NCI-H748 (cell line): ENCODE results near the gene R3HDM4.
"Not testable (repeated sequence)": the region's sequence is repeated elsewhere in the genome, so short reads cannot be mapped to it uniquely, and the experiment has no call there.

Experiments used
- DNase-seq: peaks from one replicate; lab custom pipeline; 2025; ENCODE audit not compliant: unreplicated experiment; lab: John Stamatoyannopoulos, UW

R3HDM4 gene

DNA sequence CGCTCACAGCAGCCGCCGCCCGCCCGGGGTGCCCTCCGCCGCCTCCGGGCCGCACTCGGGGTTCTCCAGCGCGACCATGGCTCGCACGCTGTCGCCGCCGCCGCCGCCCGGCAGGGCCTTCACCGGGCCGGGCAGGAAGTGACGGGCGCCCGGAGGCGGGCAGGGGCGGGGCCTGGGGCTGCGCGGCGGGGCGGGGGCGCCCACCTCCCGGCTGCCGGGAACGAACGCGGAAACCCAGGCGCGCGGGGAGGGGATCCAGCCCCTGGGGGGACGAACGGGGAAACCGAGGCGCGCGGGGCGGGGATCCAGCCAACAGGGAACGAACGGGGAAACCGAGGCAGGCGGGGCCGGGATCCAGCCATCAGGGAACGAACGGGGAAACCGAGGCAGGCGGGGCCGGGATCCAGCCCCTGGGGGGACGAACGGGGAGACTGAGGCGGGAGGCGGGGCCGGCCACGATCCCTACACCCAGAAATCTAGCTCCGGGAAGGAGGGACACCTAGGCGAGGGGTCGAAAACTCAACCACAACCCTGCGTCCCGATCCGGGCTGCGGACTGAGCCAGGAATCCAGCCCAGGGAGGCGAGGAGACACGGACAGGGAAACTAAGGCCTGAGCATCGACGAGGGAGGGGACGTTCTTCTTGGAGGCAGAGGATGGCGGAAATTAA lies at the start of gene R3HDM4:
Gene R3HDM4, minus strand, starts transcription at position 140 of the 669 bp plus-strand sequence. Its CDS starts 62 bp downstream, at position 78.
- peak; percentile 57 for DNase-seq

DNA sequence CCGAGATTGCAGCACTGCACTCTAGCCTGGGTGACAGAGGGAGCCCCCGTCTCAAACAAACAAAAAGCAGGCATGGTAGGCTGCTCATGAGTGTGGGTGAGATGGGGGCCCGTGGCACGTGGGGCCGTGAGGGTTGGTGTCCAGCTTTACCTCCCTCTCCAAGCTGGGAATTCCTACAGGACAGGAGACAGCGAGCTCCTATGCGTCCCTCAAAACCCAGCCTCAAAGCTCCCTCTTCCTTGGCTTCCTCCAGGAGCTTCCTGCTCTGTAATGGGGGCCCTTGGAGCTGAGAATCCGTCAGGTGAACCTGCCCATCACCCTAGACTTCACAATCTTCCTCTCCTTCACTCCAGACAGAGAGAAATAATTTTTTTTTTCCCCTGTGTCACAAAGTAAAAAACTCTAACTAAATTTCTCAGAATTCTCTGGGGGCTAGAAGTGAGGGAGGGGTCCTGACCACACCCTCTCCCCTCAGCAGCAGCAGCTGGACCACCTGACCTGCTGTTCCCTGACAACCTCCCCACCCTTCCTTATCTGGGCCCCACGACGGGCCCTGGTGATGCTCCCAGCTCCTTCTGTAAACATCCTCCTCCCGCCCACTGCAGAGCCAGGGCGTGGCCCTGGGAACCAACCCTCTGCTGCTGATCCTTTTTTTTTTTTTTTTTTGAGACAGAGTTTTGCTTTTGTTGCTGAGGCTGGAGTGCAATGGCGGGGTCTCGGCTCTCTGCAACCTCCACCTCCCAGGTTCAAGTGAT lies 49.0 kb upstream of the R3HDM4 start:
- DNase-seq, result peak; percentile 24

DNA sequence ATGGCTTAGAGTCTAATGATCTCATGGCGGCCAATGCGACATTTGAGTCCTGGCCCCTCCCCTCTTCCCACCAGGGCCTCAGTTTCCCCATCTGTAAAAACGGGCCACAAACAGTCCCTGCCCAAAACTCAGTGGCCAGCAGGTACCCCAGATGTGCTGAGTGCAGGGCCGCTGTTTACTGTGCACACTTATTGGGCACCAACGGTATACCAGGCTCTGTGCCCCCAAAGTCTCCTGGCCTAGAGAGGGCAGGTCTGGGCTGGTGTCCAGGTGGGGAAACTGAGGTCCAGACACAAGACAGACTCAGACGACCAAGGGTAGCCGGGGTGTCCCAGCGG lies 47.6 kb upstream of the R3HDM4 start:
- no peak for DNase-seq

DNA sequence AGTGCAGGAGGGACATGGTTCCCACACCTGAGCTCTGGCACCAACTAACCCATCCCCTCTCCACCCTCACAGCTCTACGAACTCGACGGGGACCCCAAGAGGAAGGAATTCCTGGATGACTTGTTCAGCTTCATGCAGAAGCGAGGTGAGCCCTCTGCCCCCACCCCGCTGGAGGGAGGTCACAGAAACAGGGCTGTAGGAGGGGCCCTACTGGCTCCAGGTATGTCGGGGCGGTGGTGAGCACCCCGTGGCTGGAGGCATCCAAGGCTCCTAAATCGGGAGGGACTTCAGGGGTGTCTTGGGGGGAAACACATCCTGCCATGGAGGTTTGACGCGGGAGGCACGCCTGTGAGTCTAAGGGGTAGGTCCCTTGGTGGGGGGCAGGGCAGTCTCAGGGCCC lies 47.0 kb upstream of the R3HDM4 start:
- DNase-seq, result no peak

DNA sequence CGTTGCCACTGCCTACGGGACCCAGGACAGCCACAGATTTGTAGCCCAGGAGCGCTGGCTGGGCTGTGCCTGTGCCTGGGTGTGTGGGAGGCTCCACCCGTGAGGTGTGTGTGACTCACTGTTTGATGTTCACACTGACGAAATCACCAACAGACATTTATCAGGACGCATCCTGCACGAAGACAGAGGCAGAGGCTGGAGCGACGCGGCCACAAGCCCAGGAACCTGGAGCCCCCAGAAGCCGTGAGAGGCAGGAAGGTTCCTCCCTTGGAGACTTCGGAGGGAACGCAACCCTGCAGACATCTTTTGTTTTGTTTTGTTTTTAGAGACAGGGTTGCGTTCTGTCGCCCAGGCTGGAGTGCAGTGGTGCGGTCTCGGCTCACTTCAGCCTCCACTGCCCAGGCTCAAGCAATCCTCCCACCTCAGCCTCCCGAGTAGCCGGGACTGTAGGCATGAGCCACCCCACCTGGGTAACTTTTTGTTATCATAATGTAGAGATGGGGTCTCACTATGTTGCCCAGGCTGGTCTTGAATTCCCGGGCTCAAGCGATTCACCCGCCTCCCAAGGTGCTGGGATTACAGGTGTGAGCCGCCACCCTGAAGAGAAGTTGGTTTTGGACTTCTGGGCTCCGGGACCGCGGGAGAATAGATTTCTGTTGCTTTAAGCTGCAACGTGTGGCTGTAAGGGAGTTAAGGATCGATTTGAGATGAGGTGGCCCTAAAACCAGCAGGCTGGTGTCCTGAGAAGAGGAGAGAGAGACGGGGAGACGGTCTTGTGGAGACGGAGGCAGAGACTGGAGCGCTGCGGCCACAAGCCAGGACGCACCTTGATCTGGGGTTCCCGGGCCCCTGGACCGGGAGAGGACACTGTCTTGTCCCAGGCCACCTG lies 46.2 kb upstream of the R3HDM4 start:
- DNase-seq, result no peak

DNA sequence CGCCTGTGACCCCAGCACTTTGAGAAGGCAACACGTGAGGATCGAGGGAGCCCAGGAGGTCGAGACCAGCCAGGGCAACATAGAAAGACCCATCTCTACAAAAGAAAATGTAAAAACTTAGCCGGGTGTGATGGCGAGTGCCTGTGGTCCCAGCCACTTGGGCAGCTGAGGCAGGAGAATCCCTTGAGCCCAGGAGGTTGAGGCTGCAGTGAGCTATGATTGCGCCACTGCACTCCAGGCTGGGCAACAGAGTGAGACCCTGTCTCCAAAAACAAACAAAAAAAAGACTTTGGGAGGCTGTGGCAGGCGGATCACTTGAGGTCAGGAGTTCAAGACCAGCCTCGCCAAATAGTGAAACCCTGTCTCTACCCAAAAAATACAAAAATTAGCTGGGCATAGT lies 44.6 kb upstream of the R3HDM4 start:
- not testable (repeated sequence) for DNase-seq

DNA sequence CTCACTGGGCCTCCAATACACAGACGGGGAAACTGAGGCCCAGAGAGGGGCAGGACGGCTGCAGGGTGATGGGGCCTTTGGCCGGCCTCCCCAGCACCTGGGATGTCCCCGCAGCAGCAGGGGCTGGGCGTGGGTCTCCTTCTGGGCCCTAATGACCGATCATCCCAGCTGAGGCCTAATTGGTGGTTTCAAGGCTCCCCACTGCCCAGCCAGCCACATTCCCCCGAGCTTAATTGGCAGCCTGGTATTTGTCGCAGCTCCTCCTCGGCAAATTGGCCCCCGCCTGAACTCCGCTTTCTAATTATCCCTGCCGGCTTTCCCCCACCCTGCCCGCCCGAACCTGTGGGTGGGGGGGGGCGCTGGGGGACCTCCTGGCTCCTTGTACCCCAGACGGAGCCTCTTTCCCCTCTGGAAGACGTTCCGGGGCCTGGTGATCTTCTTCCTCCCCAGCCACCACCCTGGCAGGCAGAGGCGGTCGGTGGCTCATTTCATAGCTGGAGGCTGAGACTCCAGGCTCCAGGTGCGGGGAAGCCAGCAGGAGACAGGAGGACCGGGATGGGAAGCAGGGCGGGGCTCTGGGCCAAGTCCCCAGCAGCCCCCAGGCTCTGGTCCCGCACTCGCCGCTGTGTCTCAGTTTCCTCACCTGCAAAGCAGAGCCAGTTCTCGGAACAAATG lies 43.9 kb upstream of the R3HDM4 start:
- no peak for DNase-seq

DNA sequence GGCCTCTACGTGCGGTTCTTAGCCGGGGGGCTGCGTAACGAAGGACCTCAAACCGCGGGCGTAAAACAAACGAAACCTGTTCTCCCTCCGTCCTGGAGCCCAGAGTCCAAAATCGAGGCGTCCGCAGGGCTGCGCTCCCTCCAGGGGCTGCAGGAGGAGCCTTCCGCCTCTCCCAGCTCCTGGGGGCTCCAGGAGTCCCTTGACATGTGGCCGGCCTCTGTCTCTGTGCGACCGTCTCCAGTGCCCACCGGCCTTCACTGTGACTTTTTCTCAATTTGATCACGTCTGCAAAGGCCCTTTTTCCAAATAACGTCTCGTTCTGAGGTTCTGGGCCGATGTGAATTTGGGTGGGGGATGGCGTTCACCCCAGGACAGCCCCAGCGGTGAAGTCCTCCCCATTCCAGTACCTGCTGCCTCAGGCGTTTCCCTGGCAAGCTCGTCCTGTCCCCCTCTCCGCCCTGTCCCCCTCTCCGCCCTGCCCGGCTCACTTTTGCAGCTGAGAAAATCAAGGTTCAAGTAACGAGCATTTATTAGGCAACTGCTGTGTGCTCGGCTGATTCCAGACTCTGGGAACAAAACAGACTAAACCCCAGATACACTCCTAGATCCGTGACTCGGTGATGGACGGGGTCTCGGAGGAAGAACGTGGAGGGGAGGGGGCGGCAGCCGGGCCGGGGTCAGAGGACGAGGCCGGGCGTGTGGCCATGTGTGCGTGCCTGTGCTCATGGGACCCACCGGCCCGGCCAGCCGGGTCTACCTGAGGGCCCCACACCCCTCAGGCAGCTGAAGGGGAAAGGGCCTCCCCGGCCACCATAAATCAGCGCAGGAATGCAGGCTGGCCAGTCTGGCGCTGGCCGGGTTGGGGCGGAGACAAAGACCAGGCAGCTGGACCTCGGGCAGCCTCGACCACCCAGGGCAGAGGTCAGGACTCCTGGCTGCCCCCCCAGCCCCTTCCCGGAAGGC lies 43.1 kb upstream of the R3HDM4 start:
- no peak for DNase-seq

DNA sequence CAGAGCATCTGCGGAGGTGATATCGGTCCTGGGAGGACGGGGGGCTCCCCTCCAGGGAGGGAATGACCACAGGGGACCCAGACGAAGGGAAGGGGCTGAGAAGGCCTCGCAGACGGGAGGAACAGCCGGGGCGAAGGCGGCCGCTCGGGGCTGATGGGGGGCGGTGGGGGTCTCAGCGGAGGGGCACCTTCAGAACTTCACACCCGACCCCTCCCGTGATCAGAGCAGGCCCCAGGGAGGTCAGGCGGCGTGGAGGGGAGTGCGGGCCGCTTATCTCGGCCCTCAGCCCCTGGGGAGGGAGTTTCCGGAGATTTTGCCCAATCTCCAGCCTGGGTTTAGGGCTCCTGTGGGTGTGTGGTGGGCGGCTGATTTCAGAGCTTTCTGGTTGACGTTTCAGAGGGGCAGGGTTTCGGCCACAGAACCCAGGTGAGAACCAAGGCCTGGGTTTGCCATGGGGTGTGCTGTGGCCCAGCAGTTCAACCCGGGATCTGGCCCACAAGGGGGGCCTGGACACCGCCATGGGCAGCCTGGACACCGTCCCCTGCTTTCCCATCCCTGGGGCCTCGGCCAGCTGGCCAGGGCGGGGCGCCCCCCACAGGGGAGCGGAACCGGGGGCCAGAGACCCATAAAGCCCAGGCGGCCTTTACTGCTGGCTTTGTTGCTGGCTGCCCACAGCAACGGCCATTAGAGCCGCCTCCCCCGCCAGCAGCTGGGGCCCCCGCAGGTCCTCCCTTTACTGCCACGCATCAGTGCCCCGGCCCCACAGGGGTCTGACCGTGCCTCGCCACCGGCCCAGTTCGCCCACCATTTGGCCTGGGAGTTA lies 41.9 kb upstream of the R3HDM4 start:
- no peak for DNase-seq

DNA sequence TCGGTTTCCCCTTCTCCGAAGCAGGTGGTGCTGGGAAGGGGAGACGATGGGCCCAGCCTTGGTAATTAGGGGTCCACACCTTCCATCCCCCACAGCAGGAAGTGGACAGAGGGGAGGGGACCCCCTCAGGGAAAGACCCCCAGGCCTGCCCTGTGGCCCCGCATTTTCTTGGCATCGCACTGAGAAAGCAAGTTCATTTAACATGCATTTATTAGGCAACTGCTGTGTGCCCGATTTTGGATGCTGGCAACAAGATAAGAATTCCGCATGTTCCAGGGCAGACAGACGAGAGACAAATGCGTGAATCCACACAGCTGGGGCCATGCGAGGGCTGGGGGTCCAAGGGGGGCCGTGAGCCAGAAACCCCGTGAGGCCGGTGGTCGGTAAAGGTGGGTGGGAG lies 41.3 kb upstream of the R3HDM4 start:
- no peak for DNase-seq

DNA sequence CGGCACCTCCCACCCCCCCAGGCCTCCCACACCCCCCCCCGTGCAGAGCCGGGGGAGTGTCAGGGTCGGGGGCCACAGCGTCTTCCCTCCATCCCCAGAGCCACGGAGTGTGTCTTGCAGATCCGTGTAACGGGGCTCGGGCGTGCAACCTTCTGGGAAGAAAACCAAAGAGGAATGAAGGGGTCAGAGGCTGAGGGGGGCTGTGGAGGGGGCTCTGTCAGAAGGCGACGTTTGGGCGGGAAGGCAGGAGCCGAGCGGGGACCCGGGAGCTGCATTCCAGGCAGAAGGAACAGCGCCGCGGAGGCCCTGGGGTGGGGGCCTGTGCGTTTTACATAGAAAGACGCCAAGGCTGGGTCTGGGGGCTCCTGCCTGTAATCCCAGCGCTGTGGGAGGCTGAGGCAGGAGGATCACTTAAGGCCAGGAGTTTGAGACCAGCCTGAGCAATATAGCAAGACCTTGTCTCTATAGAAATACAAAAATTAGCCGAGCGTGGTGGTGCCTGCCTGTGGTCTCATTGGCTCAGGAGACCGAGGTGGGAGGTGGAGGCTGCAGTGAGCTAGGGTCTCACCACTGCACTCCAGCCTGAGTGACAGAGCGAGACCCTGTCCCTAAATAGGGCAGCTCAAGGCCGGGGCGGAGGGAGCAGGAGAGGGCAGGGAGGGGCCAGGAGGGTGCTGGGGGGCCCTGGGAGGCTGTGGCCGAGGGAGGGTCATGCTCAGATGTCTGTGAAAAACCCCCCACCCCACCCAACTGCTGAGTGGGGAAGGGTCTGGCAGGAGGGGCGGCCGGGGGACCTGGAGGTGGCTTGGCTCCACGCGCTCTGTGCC lies 40.6 kb upstream of the R3HDM4 start:
- DNase-seq, result no peak

DNA sequence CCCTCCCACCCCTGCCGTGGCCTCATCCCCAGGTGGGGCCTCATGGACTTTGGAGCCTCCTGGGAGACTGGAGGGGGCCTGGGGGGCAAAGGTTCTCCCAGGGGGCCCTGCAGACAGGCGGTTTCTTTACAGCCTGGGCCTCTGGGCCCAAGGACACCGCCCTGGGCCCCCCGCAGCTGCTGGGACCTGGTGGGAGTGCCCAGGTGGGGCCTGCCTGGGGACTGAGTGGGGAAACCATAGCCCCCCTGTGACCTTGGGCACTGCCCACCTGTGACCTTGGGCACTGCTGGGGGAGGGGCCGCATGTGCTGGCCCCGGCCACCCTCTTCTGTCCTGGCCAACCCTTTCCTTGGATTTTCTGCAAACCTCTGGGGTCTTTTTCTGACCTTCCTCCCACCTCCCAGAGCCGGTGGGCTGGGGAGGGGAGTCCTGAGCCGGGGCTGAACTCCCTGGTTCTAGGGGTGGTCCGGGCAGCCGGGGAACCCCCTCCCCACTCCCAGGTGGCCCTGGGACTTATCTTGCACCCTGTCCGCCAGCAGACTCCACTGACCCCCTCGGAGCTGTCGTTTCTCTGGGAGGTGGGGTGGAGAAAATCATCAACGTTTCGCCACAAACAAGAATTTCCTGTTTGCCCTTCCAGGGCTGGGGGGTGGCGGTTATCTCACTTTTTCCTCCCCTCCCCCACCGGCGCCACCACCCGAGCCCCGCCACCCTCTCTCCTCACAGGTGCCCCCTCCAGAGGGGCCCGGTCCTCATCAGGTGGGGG lies 39.8 kb upstream of the R3HDM4 start:
- peak; percentile 8 for DNase-seq

DNA sequence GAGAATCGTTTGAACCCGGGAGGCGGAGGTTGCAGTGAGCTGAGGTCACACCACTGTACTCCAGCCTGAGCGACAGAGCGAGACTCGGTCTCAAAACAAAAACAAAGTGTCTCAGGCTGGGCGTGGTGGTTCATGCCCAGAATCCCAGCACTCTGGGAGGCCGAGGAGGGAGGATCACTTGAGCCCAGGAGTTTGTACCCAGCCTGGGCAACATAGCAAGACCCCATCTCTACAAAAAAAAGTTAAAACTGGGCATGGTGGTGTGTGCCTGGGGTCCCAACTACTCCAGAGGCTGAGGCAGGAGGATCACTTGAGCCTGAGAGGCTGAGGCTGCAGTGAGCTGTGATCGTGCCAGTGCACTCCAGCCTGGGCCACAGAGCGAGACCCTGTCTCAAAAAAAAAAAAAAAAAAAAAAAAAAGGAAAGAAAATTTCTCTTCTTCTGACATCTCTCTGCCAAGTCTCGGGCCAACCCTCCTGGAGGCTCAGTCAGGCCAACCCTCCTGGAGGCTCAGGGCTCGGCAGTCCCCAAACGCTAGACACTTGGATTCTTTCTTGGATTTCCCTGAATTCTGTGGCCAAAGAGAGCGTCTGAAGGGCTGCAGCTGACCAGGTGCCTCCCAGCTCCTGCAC lies 39.1 kb upstream of the R3HDM4 start:
- DNase-seq, result no peak

DNA sequence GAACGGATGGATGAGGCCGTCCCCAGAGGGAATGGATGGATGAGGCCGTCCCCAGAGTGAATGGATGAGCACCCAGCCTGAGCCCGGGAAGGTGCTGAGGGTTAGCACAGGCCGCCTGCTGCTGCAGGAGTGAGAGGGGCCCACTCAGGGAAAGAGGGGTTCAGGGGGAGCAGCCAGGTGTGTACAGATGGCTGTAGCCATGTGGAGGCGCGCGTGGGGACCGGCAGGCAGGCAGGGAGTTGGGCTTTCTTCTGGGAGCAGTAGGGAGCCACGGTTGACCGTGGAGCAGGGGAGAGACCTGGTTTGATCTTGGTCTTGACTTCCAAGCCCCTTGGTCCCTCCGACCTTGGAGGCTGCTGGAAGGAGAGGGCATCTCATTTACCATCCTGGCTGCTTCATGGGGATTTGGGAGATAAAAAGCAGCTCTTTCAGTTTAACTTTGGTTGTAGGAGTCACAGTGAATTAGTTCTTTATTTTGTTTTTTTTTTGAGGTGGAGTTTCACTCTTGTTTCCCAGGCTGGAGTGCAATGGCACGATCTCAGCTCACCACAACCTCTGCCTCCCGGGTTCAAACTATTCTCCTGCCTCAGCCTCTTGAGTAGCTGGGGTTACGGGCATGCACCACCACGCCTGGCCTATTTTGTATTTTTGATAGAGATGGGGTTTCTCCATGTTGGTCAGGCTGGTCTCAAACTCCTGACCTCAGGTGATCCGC lies 37.5 kb upstream of the R3HDM4 start:
- no peak for DNase-seq

DNA sequence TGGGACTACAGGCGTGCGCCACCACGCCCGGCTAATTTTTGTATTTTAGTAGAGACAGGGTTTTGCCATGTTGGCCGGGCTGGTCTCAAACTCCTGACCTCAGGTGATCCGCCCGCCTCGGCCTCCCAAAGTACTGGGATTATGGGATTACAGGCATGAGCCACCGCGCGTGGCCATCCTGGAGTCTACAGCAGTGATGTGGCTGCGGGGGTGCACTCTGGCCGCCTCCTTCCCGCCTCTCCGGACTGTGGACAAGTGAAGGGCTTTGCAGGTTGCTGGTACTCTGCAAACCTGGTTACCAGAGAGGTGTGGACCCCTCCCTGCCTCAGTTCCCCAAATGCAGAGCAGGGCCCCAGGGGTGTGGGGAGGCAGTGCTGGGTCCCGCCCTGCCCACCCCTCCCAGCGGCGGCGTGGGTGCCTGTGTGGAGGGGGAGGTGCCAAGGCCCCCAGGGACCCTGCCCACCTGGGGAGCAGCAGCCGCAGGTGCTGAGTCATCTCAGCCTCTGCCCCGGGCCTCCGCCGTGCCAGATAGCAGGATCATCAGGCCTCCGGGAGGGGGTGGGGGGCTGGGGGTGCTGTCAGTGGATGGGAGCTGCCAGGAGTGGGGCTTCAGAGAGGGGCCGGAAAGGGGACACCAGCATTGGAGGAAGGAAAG lies 36.0 kb upstream of the R3HDM4 start:
- DNase-seq, result no peak
